Measurements from ENCODE around the gene SLC12A3.

SLC12A3 gene

DNA sequence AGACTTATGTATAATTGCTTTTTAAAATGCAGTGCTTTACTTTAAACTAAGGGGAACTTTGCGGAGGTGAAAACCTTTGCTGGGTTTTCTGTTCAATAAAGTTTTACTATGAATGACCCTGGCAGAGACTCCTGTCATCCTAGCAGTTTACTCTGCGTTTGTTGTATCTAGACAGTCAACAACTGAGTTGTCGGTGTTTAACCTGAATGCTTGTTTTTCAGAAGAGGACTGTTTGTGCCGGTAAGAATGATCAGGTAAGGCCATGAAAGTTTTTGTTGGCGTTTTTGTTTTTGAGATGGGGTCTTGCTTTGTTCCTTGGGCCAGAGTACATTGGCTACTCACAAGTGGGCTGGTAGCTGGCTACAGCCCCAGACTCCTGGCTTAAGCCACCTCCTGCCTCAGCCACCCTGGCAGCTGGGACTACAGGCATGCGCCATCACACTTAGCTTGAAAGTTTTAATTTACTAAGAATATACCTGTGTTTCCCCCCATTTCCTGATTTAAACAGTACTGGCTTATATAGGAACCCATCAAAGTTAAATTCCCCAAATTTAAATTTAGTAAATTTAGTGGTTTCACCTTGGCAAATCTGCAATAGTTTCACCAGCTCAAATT lies 78.9 kb downstream of the SLC12A3 start:
- Histone ChIP-seq H3K23ac (ENCODE audit: low read length) (no peak overlapping the region), H3K18ac (ENCODE audit: low read length) (no peak overlapping the region), H3K27ac (ENCODE audit: low read depth, low read length) (no peak overlapping the region), H3K4ac (ENCODE audit: low read depth, low read length) (no peak overlapping the region), H3K4me2 (ENCODE audit: low read length) (no peak overlapping the region), H2AK5ac (ENCODE audit: low read length) (no peak overlapping the region), H3K9ac (ENCODE audit: low read length) (no peak overlapping the region), H3K4me3 (ENCODE audit: low read length) (no peak overlapping the region), H4K8ac (ENCODE audit: low read depth, low read length) (no peak overlapping the region), H3K4me1 (ENCODE audit: control insufficient read depth, low read depth, low read length) (no peaks in the 10 kb centered on the region), H3K56ac (ENCODE audit: low read length) (no peak overlapping the region), H2BK120ac (ENCODE audit: low read depth, low read length) (no peak overlapping the region), H3K79me2 (ENCODE audit: control insufficient read depth, insufficient read depth, low read length) (no peaks in the 10 kb centered on the region), H3K79me1 (ENCODE audit: low read length) (peaks cover 6% of the 10 kb centered on the region), H3K27me3 (ENCODE audit: insufficient read depth, low read length, poor library complexity) (no peaks in the 10 kb centered on the region), H4K5ac (ENCODE audit: low read length) (no peak overlapping the region), H3K36me3 (ENCODE audit: control insufficient read depth, insufficient read depth, low read length) (peaks cover 30% of the 10 kb centered on the region), H2BK5ac (ENCODE audit: low read length) (no peak overlapping the region), H2BK15ac (replicated peaks; ENCODE audit: low read depth) (no peak overlapping the region)
- WGBS (ENCODE audit: extremely low coverage, insufficient coverage, low lambda C conversion rate), result no CpG with 5 or more reads among the region's 6 CpGs
- no peak for DNase-seq

DNA sequence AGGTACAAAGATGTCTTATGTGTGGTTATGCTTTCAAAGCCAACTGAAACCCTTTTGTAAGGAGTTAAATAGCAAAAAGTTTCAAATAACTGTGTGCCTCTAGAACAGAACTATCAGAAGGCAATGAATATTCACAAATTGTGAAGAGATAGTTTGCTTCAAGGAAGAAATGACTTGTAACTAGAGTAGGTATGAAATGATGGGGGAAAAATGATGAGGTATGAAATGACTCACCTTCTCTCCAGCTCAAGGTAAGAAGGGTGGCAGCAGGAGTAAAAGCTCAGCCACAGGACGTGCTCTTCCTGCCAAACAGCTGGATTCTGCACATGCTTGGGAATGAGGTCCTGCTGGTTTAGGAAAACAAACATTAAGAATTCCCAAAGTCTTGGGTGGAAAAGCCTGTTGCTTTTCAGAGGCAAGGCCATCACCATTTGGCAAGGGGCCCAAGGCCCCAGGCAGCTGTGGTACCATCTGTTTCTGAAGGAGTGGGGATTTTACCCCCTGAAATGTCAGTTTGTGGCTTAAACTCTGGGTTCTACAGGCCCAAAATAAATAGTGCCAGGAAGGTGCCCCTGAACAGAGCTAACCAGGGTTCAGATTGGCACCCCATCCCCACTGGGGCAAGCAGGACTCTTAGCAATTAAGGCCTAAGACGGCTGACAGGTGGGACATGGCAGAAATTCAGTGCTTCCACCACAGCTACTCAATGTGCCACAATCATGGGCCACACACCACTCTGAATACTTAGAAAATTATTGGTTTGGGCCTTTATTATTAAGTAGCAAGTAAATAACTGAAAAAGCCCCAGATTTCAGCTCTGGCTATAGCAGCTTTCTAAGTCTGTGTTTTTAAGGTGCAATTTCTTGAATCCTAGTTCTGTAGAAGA lies 80.2 kb downstream of the SLC12A3 start:
- H3K27ac ChIP-seq (ENCODE audit: low read depth, low read length), result no peak overlapping the region
- no peaks in the 10 kb centered on the region for H3K27me3 ChIP-seq (ENCODE audit: insufficient read depth, low read length, poor library complexity)
- no peak overlapping the region for H2BK15ac ChIP-seq (replicated peaks; ENCODE audit: low read depth)
- H4K8ac ChIP-seq (ENCODE audit: low read depth, low read length), result no peak overlapping the region
- H3K56ac ChIP-seq (ENCODE audit: low read length), result no peak overlapping the region
- H3K79me1 ChIP-seq (ENCODE audit: low read length), result peaks cover 2% of the 10 kb centered on the region
- H3K23ac ChIP-seq (ENCODE audit: low read length), result no peak overlapping the region
- no peak overlapping the region for H4K5ac ChIP-seq (ENCODE audit: low read length)
- no peak overlapping the region for H2BK5ac ChIP-seq (ENCODE audit: low read length)
- no peaks in the 10 kb centered on the region for H3K79me2 ChIP-seq (ENCODE audit: control insufficient read depth, insufficient read depth, low read length)
- no peaks in the 10 kb centered on the region for H3K4me1 ChIP-seq (ENCODE audit: control insufficient read depth, low read depth, low read length)
- DNase-seq, result no peak
- no peak overlapping the region for H3K4ac ChIP-seq (ENCODE audit: low read depth, low read length)
- no peak overlapping the region for H3K4me3 ChIP-seq (ENCODE audit: low read length)
- no peak overlapping the region for H3K9ac ChIP-seq (ENCODE audit: low read length)
- no peak overlapping the region for H3K4me2 ChIP-seq (ENCODE audit: low read length)
- peaks cover 21% of the 10 kb centered on the region for H3K36me3 ChIP-seq (ENCODE audit: control insufficient read depth, insufficient read depth, low read length)
- no peak overlapping the region for H2AK5ac ChIP-seq (ENCODE audit: low read length)
- H3K18ac ChIP-seq (ENCODE audit: low read length), result no peak overlapping the region
- no CpG with 5 or more reads among the region's 2 CpGs for WGBS (ENCODE audit: extremely low coverage, insufficient coverage, low lambda C conversion rate)
- no peak overlapping the region for H2BK120ac ChIP-seq (ENCODE audit: low read depth, low read length)

DNA sequence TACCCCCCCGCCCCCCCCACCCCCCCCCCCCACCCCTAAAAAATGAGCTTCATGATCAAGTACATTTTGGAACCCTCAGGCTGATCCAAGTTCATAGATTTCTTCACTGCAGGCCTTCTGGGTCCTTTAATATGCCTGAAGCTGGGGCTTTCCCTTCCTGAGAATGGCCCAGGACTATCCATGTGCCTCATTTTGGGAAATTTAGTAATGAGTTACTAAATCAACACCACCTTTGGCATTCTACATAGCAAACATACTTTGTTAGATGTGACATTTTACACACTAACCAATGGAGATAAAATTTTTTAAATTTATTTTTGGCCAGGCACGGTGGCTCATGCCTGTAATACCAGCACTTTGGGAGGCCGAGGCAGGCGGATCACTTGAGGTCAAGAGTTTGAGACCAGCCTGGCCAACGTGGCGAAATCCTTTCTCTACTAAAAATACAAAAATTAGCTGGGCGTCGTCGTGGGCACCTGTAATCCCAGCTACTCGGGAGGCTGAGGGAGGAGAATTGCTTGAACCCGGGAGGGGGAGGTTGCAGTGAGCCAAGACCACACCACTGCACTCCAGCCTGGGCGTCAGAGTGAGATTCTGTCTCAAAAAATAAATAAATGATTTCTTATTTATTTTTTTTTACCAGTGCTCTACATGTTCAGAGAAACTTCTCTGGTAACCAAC lies 81.0 kb downstream of the SLC12A3 start:
- H3K79me2 ChIP-seq (ENCODE audit: control insufficient read depth, insufficient read depth, low read length), result no peaks in the 10 kb centered on the region
- H3K27me3 ChIP-seq (ENCODE audit: insufficient read depth, low read length, poor library complexity), result no peaks in the 10 kb centered on the region
- no peak overlapping the region for H3K9ac ChIP-seq (ENCODE audit: low read length)
- no CpG with 5 or more reads among the region's 12 CpGs for WGBS (ENCODE audit: extremely low coverage, insufficient coverage, low lambda C conversion rate)
- H4K8ac ChIP-seq (ENCODE audit: low read depth, low read length), result no peak overlapping the region
- no peak overlapping the region for H2BK5ac ChIP-seq (ENCODE audit: low read length)
- no peak overlapping the region for H3K23ac ChIP-seq (ENCODE audit: low read length)
- no peak overlapping the region for H3K27ac ChIP-seq (ENCODE audit: low read depth, low read length)
- H4K5ac ChIP-seq (ENCODE audit: low read length), result no peak overlapping the region
- H3K4me2 ChIP-seq (ENCODE audit: low read length), result no peak overlapping the region
- no peak overlapping the region for H3K4ac ChIP-seq (ENCODE audit: low read depth, low read length)
- H2BK15ac ChIP-seq (replicated peaks; ENCODE audit: low read depth), result no peak overlapping the region
- no peak overlapping the region for H3K4me3 ChIP-seq (ENCODE audit: low read length)
- H2BK120ac ChIP-seq (ENCODE audit: low read depth, low read length), result no peak overlapping the region
- H3K18ac ChIP-seq (ENCODE audit: low read length), result no peak overlapping the region
- no peaks in the 10 kb centered on the region for H3K4me1 ChIP-seq (ENCODE audit: control insufficient read depth, low read depth, low read length)
- no peak overlapping the region for H2AK5ac ChIP-seq (ENCODE audit: low read length)
- no peak overlapping the region for H3K56ac ChIP-seq (ENCODE audit: low read length)
- H3K36me3 ChIP-seq (ENCODE audit: control insufficient read depth, insufficient read depth, low read length), result peaks cover 20% of the 10 kb centered on the region
- peaks cover 2% of the 10 kb centered on the region for H3K79me1 ChIP-seq (ENCODE audit: low read length)
- no peak for DNase-seq

DNA sequence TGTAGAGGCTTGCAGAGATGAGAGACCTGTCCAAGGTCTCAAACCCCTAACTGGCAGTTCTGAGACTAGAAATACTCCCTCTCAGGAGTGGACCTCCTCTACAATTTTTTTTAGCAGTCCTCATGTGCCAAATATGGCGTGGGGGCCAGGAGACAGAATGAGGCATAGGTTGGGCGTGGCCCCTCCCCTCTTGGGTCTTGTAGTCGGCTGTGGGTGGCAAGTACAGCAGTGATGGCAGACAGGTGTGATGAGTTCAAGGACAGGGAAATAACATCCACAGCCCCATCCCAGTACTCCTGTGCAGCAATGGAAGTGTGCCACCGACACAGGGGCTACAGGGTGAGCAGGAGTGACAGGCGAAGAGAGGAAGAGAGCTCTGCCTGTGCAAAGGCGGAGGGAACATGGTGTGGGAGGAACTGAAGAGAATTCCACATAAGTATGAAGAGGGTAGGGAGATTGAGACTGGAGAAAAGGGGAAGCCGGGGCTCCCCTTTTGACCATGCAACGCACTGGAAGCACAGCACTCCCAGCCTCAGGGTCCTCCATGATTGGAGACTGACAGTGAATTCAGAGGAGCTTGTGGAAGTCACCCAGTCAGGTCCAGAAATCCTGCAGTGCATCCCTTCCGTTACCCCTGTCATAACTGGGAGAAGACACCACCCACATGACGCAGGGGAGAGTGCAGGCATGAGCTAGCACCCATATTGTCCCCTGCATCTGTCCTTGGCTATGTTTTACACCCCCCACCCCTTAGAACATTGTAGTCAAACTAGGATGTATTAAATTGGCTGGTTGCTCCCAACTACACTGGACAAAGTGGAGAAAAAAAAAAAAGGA lies 82.0 kb downstream of the SLC12A3 start:
- Histone ChIP-seq H3K27ac (ENCODE audit: low read depth, low read length) (no peak overlapping the region), H3K9ac (ENCODE audit: low read length) (no peak overlapping the region), H3K79me2 (ENCODE audit: control insufficient read depth, insufficient read depth, low read length) (no peaks in the 10 kb centered on the region), H3K4me2 (ENCODE audit: low read length) (no peak overlapping the region), H3K4ac (ENCODE audit: low read depth, low read length) (no peak overlapping the region), H3K36me3 (ENCODE audit: control insufficient read depth, insufficient read depth, low read length) (peaks cover 13% of the 10 kb centered on the region), H3K23ac (ENCODE audit: low read length) (no peak overlapping the region), H3K27me3 (ENCODE audit: insufficient read depth, low read length, poor library complexity) (no peaks in the 10 kb centered on the region), H4K5ac (ENCODE audit: low read length) (no peak overlapping the region), H3K4me3 (ENCODE audit: low read length) (no peak overlapping the region), H2BK120ac (ENCODE audit: low read depth, low read length) (no peak overlapping the region), H3K56ac (ENCODE audit: low read length) (no peak overlapping the region), H3K4me1 (ENCODE audit: control insufficient read depth, low read depth, low read length) (no peaks in the 10 kb centered on the region), H2AK5ac (ENCODE audit: low read length) (no peak overlapping the region), H2BK15ac (replicated peaks; ENCODE audit: low read depth) (no peak overlapping the region), H3K79me1 (ENCODE audit: low read length) (no peaks in the 10 kb centered on the region), H2BK5ac (ENCODE audit: low read length) (no peak overlapping the region), H3K18ac (ENCODE audit: low read length) (no peak overlapping the region), H4K8ac (ENCODE audit: low read depth, low read length) (no peak overlapping the region)
- no CpG with 5 or more reads among the region's 10 CpGs for WGBS (ENCODE audit: extremely low coverage, insufficient coverage, low lambda C conversion rate)
- no peak for DNase-seq

DNA sequence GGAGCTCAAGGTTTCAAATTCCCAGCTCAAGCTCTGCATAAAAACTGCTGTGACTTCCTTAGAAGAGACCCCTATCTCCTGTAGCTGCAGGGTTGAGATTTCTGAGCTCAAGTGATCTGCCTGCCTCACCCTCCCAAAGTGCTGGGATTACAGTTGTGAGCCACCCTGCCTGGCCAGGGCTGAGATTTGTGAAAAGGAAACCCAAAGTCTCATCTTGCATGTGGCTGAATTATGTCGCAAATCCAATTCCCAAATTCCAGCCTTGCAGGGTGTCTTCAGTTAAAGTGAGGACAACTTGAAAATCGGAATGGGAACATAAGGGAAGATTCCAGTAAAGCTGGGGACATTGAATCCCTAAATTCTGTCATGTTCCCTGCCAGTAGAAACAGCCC lies 82.6 kb downstream of the SLC12A3 start:
- Histone ChIP-seq H3K23ac (ENCODE audit: low read length) (no peak overlapping the region), H3K79me2 (ENCODE audit: control insufficient read depth, insufficient read depth, low read length) (no peaks in the 10 kb centered on the region), H2BK5ac (ENCODE audit: low read length) (no peak overlapping the region), H2BK15ac (replicated peaks; ENCODE audit: low read depth) (no peak overlapping the region), H3K18ac (ENCODE audit: low read length) (no peak overlapping the region), H3K9ac (ENCODE audit: low read length) (no peak overlapping the region), H2AK5ac (ENCODE audit: low read length) (no peak overlapping the region), H3K36me3 (ENCODE audit: control insufficient read depth, insufficient read depth, low read length) (peaks cover 12% of the 10 kb centered on the region), H3K4me3 (ENCODE audit: low read length) (no peak overlapping the region), H3K79me1 (ENCODE audit: low read length) (no peaks in the 10 kb centered on the region), H3K4me2 (ENCODE audit: low read length) (no peak overlapping the region), H3K27ac (ENCODE audit: low read depth, low read length) (no peak overlapping the region), H2BK120ac (ENCODE audit: low read depth, low read length) (no peak overlapping the region), H4K8ac (ENCODE audit: low read depth, low read length) (no peak overlapping the region), H4K5ac (ENCODE audit: low read length) (no peak overlapping the region), H3K4me1 (ENCODE audit: control insufficient read depth, low read depth, low read length) (no peaks in the 10 kb centered on the region), H3K56ac (ENCODE audit: low read length) (no peak overlapping the region), H3K27me3 (ENCODE audit: insufficient read depth, low read length, poor library complexity) (no peaks in the 10 kb centered on the region), H3K4ac (ENCODE audit: low read depth, low read length) (no peak overlapping the region)
- no CpG with 5 or more reads among the region's 2 CpGs for WGBS (ENCODE audit: extremely low coverage, insufficient coverage, low lambda C conversion rate)
- no peak for DNase-seq

All from mesendoderm (in vitro differentiated cells).